ENCODE data around the gene TEX14.

DNA sequence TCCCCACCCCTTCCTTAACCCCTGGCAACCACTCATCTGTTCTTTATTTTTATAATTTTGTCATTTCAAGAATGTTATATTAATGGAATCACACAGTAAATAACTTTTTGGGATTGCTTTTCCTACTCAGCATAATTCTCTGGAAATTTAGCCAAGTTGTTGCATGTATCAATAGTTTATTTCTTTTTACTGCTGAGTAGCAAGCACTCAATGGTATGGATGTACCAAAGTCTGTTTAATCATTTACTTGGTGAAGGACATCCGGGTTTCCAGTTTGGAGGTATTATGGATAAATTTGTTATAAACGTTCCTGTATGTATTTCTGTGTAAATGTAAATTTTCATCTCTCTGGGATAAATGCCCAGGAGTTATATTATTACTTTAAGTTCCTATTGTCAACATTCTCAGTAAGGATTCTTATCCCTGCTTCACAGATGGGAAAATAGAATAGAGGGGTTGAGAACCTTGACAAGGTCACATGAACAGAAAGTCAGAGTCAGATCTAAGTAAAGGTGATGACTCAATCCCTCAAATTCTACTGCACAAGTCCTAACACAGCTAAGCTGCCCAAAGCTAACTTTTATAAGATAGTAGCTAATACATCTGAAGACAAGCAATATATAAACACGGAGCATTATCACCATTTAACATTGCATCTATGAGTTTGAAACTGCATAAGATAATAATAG lies 115.0 kb downstream of the TEX14 start:
- TF ChIP-seq, protein P1, sequence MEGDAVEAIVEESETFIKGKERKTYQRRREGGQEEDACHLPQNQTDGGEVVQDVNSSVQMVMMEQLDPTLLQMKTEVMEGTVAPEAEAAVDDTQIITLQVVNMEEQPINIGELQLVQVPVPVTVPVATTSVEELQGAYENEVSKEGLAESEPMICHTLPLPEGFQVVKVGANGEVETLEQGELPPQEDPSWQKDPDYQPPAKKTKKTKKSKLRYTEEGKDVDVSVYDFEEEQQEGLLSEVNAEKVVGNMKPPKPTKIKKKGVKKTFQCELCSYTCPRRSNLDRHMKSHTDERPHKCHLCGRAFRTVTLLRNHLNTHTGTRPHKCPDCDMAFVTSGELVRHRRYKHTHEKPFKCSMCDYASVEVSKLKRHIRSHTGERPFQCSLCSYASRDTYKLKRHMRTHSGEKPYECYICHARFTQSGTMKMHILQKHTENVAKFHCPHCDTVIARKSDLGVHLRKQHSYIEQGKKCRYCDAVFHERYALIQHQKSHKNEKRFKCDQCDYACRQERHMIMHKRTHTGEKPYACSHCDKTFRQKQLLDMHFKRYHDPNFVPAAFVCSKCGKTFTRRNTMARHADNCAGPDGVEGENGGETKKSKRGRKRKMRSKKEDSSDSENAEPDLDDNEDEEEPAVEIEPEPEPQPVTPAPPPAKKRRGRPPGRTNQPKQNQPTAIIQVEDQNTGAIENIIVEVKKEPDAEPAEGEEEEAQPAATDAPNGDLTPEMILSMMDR (IDR thresholded peaks at IDR 0.05), result no peak
- no peak for TF ChIP-seq POLR2AphosphoS5 (IDR thresholded peaks at IDR 0.05)

All from breast epithelium (tissue), 3 donors.